GM12891 (cell line): Measurements from ENCODE around the gene KRT3.
"Not testable (repeated sequence)": the region's sequence is repeated elsewhere in the genome, so short reads cannot be mapped to it uniquely, and the experiment has no call there.

Experiments used
- DNase-seq: peaks from one replicate; pipeline ENCODE4 v3.0.0; 2011; ENCODE audit warnings: low spot score; ENCODE audit not compliant: insufficient read length
- FAIRE-seq: peaks from 2 replicates; lab custom pipeline; 2011; peaks lifted over from hg19 to GRCh38; lab: Jason Lieb, UNC
- PAX5 ChIP-seq: IDR thresholded peaks from 2 replicates; pipeline ENCODE4 v1.6.1; 2011; ENCODE audit warnings: low read length, moderate library complexity, mild to moderate bottlenecking; ENCODE audit not compliant: insufficient read depth, severe bottlenecking
- POLR2A ChIP-seq: IDR thresholded peaks from 2 replicates; pipeline ENCODE4 v1.6.1; 2011; ENCODE audit warnings: low read depth, low read length, control low read depth
- POLR2AphosphoS5 ChIP-seq: IDR thresholded peaks from 2 replicates; pipeline ENCODE4 v1.6.1; 2011; ENCODE audit warnings: low read depth, low read length, control low read depth
- POU2F2 ChIP-seq: IDR thresholded peaks from 2 replicates; pipeline ENCODE4 v1.6.1; 2011; ENCODE audit warnings: low read depth, mild to moderate bottlenecking, control low read depth, low read length, moderate library complexity
- SPI1 ChIP-seq: IDR thresholded peaks from 2 replicates; pipeline ENCODE4 v1.6.1; 2011; ENCODE audit warnings: low read depth, low read length, control low read depth
- TAF1 ChIP-seq: IDR thresholded peaks from 2 replicates; pipeline ENCODE4 v1.6.1; 2011; ENCODE audit warnings: low read depth, low read length, control low read depth

Gene KRT3

GRCh38 chr12:52765702-52766101 lies 30.2 kb downstream of the KRT3 start:
- DNase-seq (no peak), FAIRE-seq (no peak)
- TF ChIP-seq POLR2AphosphoS5 (no peak), TAF1 (no peak), POLR2A (no peak), SPI1 (no peak), POU2F2 (no peak), PAX5 (no peak)

- FAIRE-seq (no peak), DNase-seq (no peak)
- no peak for TF ChIP-seq TAF1
- no peak for TF ChIP-seq POLR2A
- TF ChIP-seq POLR2AphosphoS5: no peak
- no peak for TF ChIP-seq PAX5
Measured at GRCh38 chr12:52763991-52764390, 31.9 kb downstream of the KRT3 start.

- TF ChIP-seq POLR2AphosphoS5 (no peak), POLR2A (no peak), POU2F2 (no peak), TAF1 (no peak), SPI1 (no peak), PAX5 (no peak)
- DNase-seq (no peak), FAIRE-seq (no peak)
Measured at GRCh38 chr12:52763036-52763659, 32.8 kb downstream of the KRT3 start.

- TF ChIP-seq SPI1: no peak
- TF ChIP-seq POLR2AphosphoS5: no peak
- FAIRE-seq: no peak
Measured at GRCh38 chr12:52761802-52762201, 34.1 kb downstream of the KRT3 start.

GRCh38 chr12:52761218-52761617 lies 34.7 kb downstream of the KRT3 start:
- FAIRE-seq, DNase-seq: not testable (repeated sequence)

More at GRCh38 chr12:52761802-52762201, 34.1 kb downstream of the KRT3 start:
- DNase-seq: no peak

- FAIRE-seq (no peak), DNase-seq (no peak)
- TF ChIP-seq SPI1 (no peak), PAX5 (no peak), TAF1 (no peak), POLR2AphosphoS5 (no peak), POU2F2 (no peak), POLR2A (no peak)
Measured at GRCh38 chr12:52760623-52761022, 35.3 kb downstream of the KRT3 start.

- TF ChIP-seq POLR2A (no peak), POU2F2 (no peak), TAF1 (no peak), POLR2AphosphoS5 (no peak)
- no peak for DNase-seq
- no peak for FAIRE-seq
Measured at GRCh38 chr12:52759695-52760094, 36.2 kb downstream of the KRT3 start.

GRCh38 chr12:52759218-52759617 lies 36.7 kb downstream of the KRT3 start:
- TF ChIP-seq POLR2A: no peak
- no peak for TF ChIP-seq SPI1
- no peak for TF ChIP-seq PAX5
- TF ChIP-seq TAF1: no peak
- TF ChIP-seq POLR2AphosphoS5: no peak
- no peak for TF ChIP-seq POU2F2
- DNase-seq (no peak), FAIRE-seq (no peak)

GRCh38 chr12:52757449-52758176 lies 38.3 kb downstream of the KRT3 start:
- FAIRE-seq (no peak), DNase-seq (no peak)
- TF ChIP-seq POU2F2 (no peak), POLR2A (no peak), POLR2AphosphoS5 (no peak), PAX5 (no peak), TAF1 (no peak)

GRCh38 chr12:52756281-52756960 lies 39.5 kb downstream of the KRT3 start:
- DNase-seq (no peak), FAIRE-seq (no peak)
- no peak for TF ChIP-seq POLR2A
- TF ChIP-seq PAX5: no peak
- no peak for TF ChIP-seq SPI1
- no peak for TF ChIP-seq POLR2AphosphoS5
- no peak for TF ChIP-seq TAF1
- TF ChIP-seq POU2F2: no peak
